SHP77 (cell line): Measurements from ENCODE around the gene MACROD1.
A peak's percentile ranks its signal among the peaks of the same experiment; 100 is the strongest.

Experiments
- DNase-seq, 2 experiments: peaks; one replicate each; lab custom pipeline; 2025; lab: John Stamatoyannopoulos, UW

The MACROD1 gene

DNA sequence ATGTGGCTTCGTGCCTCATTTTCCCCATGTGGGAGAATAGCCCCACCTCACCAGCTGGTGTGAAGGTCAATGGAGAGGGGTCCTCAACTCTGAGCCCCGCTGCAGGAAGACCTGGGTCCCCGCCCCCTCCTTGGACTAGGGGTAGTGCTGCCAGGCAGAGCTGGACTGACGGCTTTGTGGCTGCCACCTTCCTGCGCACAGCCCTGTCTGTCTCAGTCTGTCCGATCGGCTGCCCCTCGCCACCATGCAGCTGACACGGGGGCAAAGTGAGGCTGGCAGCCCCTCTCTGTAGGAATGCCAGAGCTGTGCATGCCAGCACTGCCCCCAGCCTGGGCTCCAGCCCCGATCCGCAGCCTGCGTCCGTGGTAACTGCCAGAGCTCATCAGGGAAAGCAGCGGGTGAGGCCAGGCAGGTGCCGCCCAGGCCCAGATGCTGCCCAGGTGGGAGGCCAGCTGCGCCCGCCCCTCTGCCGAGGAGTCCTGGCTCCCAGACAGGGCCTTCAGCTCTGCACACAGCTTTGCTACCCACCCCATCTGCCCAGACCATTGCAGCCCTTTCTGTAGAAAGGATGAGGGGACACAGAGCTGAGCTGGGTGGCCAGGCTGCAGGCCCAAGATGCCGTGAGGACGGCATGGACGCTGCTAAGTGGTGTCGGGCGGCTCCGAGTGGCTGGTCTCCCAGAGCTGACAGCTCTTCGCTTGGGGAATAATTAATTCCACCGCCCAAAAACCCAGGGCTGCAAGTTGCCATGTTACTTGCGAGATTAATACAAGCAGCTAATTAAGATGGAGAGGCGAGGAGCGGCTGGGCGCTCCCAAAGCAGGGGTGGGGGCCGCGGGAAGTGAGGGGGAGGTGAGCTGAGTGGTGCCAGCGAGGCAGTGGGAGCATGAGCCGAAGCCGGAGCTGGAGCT lies 149.7 kb downstream of the MACROD1 start:
- DNase-seq, result no peak

DNA sequence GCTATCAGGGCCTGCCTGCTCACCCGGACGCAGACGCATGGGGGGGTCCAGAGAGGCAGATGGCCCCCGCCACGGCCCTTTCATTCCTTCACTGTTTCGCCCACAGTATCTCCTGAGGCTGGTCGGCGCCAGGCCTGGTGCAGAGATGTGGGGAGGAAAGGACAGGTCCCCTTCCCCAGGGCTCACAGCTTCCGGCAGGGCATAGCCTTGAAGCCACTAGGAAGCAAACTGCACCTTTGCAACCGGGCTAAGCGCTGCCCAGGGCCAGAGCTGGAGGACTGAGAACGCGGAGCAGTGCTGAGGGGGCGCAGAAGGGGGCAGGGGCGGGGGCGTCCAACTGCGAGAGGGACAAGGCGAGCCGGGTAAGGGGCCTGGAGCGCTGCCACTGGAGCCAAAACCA lies 150.4 kb downstream of the MACROD1 start:
- no peak for DNase-seq

DNA sequence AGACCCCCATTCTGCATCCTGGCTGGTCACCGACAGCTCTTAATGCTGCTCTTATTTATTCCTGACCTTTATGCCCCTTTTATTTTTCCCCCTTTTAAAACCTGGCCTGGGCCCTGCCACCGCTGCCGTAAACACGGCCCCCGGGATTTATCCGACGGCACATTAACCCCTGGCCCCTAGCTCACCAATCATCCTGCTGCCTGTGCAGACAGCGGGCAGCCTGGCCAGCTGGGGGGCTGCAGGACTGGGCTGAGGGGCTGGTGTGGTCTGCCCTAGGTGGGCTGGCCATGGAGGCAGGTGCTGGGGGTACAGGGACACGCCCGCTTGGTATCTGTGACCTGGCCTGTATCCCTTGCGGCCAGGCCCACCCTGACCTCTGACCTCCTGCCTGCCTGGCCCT lies 151.6 kb downstream of the MACROD1 start:
- DNase-seq, result no peak

DNA sequence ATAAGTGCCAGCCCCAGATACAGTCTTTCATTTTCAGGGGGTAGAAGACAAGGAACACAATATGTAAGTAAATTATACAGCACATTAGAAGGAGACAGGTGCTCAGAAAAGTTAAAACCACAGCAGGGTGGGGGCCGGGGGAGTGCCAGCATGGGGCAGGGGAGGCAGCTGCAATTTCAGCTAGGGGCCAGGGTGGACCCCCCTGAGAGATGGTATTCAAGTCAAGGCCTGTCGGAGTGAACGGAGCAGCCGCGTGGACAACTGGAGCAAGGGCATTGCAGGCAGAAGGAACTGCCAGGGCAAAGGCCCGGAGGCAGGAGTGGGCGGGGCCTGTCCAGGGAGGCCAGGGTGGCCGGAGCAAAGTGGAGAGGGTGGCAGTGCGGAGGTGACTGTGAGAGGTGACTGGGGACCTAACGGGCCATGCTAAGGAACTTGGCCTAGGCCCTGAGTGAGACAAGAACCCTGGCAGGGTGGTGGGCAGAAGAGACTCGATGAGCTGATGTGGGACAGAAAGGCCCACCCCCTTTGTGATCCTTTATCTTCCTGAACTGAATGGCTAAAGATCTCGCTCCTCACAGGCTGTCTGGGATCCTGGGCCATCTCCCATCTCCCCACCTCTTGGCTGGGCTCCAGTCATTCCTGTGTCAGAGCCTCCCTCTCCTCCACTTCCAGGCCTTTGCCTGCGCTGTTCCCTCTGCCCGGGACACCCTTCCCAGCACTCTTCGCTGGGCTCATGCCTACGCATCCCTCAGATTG lies 152.6 kb downstream of the MACROD1 start:
- no peak for DNase-seq

DNA sequence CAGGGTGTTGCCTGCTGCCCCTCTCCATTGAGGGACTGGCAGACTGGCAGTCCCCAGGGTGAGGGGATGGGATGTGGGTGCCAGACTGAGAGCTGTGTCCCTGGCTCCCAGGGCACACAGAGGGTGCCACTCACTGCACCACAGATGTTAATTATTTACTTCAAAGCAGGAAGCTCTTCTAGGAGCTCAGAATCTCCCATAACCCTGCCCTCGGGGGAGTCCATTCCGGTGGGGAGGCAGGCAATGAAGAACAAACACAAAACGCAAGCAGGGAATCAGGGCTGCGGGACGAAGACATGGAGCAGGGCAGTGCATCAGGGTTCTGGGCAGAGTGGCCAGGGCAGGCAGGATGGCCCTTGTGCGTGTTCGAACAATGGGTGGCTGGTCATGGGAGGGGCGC lies 154.5 kb downstream of the MACROD1 start:
- DNase-seq, result no peak

DNA sequence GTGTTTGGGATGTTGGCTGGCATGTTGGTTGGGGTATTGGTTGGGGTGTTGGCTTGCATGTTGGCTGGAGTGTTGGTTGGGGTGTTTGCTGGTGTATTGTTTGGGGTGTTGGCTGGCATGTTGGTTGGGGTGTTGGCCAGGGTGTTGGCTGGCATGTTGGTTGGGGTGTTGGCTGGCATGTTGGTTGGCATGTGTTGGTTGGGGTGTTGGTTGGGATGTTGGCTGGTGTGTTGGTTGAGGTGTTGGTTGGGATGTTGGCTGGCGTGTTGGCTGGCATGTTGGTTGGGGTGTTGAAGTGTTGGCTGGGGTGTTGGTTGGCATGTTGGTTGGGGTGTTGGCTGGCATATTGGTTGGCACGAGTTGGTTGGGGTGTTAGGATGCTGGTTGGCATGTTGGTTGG lies 155.1 kb downstream of the MACROD1 start:
- no peak for DNase-seq

DNA sequence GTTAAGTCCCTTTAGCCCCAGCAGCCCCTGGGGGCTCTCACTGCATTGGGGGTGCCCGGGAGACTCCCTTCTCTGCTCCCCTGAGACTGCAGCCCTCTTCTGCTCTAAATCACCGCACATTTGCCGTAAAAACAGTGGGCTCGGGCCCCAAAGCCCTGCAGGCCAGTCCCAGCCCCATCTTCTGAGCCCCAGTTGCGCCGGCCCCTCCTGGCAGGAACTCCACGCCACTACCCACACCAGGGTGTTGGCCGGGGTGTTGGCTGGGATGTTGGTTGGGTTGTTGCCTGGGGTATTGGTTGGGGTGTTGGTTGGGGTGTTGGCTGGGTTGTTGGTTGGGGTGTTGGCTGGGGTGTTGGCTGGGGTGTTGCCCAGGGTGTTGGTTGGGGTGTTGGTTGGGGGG lies 156.2 kb downstream of the MACROD1 start:
- DNase-seq, result no peak

DNA sequence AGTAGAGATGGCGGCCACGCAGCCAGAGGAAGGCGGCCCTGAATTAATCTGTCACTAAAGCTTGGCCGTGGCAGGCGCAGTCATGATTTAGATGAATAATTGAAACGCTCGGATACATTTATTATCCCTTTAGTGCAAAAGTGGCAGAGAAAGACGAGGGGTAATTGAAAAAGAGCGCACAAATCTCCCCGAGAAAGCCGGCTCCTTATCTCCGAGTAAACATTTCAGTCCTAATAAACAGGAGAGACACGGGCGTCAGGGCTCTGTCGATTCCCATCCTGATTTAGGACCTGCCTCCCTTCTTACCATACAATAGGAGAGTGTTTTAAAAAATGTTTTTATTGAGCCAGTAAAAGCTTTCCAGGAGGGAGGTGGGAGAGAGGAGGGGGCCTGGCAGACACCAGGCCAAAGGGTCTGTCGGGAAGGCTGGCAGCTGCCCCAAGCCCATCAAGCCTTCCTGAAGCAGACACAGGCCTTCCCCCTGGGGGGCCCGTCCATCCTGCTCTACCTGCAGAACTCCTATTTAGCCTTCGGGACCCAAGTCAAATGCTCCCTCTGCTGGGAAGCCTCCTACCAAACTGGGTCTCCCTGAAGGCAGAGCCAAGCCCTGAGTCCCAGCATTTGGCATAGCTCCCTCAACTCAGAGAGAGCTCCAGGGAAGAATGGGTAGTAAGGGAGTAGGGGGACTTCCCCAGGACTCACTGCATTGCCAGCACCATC lies 156.8 kb downstream of the MACROD1 start:
- DNase-seq, result no peak

DNA sequence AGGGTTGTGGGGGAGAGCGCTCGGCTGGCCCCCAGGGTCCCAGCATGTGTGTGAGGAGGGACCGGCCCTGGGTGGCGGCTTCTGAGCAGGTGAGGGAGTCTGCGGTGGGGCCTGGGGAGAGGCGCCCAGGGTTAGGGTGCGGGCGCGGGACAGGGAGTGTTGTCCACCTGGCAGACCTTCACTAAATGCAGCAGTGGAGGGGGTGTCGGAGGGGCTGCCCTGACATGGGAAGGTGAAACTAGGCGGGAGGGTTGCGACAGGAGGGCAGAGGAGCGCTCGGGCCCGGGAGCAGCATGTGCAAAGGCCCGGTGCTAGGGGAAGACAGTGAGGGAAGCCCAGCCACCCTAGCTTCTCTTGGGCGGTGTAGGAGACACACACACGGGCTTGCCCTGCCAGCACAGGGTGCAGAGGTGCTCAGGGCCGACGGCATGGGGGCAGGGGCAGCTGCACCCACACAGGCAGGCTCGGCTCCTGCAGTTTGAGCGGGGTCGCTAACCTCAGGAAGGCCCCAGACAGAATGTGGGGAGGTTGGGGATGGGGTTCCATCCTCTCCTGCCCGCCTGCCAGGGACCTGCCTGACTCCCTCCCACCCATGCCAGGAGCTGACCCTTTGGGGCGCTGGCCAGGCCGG lies 157.5 kb downstream of the MACROD1 start:
- no peak for DNase-seq

DNA sequence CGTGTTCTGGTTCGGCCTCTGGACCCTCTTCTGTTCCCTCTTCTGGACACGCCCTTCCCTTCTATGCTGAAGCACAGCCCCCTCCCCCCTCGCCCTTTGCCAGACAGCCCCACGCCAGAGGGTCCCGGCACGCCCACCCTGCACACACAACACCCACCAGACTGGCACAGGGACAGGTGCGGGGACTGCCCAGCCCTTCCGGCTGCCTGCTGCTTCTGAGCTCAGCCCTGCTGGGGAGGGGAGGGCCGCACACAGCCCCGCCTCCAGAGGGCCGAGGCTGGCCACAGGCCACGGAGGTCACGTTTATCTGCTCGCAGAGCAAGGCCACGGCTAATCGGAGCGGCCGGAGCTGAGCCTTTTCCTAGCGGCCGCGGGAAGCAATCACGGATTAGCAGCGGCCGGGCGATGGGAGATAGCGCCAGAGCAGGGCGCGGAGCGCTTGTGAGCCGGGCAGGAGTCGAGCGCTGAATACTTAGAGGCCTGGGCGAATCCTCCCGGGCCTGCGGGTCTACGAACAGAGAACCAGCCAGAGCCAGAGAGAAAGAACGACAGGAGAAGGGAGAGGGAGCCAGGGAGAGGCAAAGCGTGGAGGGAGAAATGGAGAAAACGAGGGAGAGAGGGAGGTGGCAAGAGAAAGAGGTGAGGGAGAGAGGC lies 158.2 kb downstream of the MACROD1 start:
- DNase-seq, result peak; percentile 28 to 56

DNA sequence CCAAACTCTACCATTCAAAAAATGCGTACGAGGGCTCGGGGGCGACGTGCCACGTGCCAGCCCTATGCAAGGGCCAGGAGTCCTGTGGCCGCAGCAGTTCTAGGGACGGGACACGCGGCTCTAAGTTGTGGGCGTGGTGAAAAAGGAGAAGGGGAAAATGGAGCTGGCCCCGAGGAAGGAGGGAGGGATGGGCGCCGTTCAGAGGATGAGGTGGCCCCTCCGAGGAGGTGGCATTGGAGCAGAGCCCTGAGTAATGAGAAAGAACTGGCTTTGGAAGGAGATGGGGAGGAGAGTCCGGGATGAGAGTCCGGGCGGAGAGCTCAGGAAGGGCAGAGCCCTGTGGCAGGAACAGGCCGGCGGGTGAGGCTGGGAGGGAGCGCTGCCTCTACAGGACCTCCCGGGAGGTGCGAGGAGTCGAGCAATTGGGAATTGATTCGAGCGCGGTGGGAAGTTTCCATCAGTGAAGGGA lies 158.7 kb downstream of the MACROD1 start:
- DNase-seq, result no peak

DNA sequence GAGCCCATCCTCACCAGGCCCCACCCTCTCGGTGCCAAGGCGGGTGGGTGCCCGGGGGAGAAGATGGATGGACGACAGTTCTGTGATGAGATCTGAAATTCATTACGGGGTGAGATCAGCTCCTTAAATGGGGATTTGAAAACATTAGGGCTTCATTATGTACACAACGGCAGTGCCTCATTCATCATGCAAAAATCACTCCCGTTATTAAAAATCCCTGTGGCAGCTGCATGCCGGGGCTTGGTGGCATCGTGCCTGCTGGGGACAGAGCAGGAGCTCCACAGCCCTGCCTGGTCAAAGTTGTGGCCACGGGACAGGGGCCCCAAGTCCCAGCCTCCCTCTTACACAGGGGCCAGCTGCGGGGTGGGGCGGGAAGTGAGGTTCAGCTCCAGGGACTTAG lies 159.5 kb downstream of the MACROD1 start:
- DNase-seq, result no peak

DNA sequence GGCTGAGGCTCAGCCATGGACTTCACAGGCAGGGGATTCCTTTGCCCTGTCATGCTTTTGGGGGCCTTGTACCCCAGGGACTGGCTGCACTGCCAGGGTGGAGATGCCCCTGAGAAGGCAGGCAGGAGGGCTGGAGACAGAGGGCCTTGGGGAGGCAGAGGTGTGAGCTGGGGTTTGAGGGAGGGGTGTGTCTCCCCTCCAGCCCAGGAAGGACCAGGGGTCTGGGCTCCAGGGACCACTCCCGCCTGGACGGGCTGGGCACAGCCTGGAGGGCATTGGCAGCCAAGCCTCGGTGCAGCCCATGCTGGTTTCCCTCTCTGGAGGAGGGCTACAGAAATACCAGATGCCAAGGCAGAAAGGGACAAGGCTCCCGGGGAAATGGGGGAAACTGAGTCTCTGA lies 160.2 kb downstream of the MACROD1 start:
- DNase-seq, result no peak

DNA sequence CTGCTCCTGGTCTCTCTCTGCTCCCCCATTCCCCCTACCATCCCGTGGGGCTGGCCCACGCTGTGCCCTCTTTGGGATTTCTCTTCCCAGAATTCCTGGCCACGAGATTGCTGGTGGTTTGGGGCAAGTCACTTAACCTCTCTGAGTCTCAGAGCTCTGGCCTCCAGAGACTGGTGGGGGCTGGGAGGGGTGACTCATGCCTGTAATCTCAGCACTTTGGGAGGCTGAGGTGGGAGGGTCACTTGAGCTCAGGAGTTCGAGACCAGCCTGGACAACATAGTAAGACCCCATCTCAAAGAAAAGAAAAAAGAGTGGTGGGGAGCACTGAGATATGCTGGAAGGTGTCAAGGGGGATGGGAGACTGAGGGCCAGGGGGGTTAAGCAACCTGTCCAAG lies 161.3 kb downstream of the MACROD1 start:
- DNase-seq, result no peak

DNA sequence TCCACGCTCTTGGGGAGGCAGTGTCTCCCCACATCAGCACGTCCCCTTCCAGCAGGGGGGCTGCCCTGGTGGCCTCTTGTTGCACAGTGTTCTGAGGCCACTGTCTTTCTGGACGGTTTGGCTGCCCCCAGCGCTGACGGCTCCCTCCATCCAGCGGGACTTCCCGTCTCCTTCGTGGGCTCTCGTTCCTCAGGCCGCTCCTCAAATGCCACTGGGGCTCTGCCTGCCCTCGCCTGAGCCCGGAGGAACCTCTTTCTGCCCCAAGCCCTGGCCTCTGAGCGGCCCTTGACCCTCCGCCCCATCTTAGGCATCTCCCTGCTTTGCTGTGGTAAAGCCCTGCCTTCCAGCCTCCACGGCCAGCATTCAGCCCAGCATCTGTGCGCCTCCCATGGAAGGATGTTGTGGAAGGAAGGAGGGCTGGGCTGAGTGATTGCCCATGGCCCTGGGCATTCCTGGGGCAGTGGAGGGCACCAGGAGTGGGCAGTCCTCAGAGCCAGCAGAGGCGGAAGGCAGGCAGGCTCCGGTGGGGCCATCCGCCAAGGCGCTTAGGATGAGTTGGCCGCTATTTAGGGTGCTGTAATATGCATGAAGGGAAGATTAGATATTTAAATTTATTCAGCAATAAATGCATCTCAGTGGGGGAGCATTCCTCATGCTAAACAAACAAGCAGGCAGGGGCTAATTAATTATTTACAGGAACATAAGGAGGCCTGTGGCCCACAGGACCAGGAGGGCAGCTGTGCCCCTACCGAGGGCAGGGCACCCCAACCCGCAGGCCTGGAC lies 161.9 kb downstream of the MACROD1 start:
- no peak for DNase-seq

DNA sequence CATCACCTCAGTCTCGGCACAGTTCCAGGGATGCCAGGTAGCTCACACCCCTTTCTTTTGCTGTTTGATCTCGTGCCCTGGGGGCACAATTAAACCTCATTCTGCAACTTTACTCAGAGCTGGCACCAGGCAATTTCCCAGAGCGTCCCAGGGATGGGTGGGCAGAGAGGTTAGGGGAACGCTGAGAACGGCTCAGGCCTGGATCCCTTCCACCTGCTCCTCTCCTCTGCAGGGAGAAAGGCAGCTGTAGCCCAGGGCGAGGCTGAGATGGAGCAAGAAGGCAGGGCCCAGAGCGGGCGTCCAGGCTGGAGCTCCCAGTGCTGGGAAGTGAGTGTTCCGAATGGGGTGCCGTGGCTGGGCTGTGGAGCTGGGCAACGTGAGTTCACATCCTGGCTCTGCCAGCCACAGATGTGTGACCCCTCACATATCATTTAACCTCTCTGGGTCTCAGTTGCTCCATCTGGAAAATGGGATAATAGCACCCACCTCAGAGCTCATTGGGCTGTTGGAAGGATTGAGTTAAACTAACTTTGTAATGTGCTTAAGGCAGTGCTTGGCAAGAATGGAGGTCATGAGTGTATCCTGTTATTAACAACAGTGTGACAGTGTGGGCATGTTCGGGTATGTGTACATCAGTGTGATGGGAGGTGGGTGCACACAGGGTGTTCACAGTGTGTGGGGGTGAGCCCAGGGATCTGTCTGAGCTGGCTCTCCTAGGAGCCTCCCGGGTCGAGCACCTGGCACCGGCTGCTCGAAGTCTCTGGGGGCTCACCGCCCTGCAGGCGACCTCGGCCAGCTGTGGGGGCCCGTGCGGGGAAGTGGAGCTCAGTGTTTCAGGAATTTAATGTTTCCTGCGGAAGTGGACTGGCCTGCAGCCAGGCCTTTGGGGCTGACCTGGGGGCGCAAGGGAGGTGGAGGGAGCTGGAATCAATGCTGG lies 164.2 kb downstream of the MACROD1 start:
- no peak for DNase-seq

DNA sequence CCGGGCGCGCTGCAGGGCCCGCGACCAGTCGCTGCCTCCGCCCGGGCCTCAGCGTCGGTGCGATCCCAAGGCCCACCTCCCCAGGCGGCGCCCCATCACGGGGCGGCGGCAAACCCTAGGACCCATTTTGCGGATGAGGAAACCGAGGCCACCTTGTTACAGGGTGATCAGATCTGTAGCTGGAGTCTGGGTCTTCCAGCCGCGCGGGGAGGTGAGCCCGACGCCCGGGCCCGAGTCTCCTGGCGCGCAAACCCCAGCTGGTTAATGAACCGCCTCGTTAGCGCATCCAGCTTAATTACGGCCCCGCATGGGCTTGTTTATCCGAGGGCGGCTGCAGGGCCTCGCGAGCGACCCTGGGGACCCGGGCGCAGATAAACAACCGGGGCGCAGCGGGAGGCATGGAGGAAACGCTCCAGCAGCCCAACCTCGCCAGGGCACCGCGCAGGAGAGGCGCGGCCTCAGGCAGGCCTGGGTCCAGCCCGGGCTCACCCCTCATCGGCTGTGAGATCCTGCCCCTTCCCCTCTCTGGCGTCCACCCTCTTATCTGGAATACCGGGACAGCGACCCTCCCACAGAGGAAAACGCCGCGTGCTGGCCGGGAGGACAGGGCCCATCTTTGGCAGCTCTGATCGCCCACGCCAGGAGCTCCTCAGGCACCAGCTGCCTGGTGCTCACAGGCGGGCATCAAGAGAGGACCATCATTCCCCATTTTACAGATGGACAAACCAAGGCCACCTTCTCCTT lies 165.0 kb downstream of the MACROD1 start:
- DNase-seq, result no peak

DNA sequence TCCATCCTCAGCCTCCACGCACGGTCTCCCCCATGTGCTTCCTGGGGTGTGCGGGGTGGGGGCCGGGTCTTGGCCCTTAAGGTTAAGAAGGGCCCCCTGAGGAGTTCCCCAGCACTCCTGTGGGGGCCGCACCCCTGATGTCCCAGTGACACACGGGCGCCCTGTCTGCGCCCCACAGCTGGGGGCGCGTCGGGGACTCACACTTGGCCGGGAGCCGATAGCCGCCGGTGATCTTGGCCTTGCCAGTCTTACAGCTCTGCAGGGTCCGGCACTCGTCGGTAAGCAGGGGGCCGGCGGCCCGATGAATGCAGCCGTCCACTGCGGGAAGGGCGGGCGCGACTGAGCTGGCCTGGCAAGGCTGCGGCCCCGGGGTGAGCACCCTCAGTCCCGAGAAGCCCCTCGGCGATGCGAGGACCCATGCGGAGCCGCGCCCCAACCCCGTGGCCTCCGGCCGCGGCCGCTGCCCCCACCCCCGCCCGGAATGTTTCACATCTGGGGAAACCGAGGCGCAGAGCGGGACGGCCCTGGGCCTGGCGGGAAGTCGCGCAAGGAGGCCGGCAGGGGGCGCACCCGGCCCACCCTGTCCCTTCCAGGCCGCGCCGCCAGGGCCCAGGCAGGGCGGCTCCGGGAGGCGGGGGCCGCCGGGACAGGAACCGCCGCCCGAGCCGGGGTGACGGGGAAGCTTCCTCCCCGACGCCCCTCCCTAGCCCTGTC lies 165.7 kb downstream of the MACROD1 start:
- DNase-seq, result no peak
